ENCODE data around the gene SYCE3. TPM values are rescaled to one million over a fixed set of nuclear protein-coding genes. Genes with fewer than 3 reads are reported as not detected.
"Not testable (repeated sequence)": the region's sequence is repeated elsewhere in the genome, so short reads cannot be mapped to it uniquely, and the experiment has no call there.

SYCE3 gene
- total RNA-seq, 1 donor from 2014 or later = 0.62 TPM

GRCh38 chr22:50548921-50549790, 13.6 kb downstream of the SYCE3 start:
- intact Hi-C loops (cut with micrococcal nuclease) = loop anchor here (5.0 kb wide), 1 partner anchor 33 kb away; the partner anchor contains the start of gene CHKB
- DNase-seq (ENCODE audit: low spot score) = no peak
- Mint-ChIP-seq H3K4me3 (ENCODE audit: low read depth) (peak overlapping the region; percentile 68), H3K4me1 (ENCODE audit: low read depth) (peaks cover 25% of the 10 kb centered on the region), H3K9me3 (no peaks in the 10 kb centered on the region), H3K27ac (peak overlapping the region; percentile 46), H3K27me3 (ENCODE audit: low read depth) (no peaks in the 10 kb centered on the region), H3K36me3 (ENCODE audit: low read depth) (peaks cover 3% of the 10 kb centered on the region)

DNA sequence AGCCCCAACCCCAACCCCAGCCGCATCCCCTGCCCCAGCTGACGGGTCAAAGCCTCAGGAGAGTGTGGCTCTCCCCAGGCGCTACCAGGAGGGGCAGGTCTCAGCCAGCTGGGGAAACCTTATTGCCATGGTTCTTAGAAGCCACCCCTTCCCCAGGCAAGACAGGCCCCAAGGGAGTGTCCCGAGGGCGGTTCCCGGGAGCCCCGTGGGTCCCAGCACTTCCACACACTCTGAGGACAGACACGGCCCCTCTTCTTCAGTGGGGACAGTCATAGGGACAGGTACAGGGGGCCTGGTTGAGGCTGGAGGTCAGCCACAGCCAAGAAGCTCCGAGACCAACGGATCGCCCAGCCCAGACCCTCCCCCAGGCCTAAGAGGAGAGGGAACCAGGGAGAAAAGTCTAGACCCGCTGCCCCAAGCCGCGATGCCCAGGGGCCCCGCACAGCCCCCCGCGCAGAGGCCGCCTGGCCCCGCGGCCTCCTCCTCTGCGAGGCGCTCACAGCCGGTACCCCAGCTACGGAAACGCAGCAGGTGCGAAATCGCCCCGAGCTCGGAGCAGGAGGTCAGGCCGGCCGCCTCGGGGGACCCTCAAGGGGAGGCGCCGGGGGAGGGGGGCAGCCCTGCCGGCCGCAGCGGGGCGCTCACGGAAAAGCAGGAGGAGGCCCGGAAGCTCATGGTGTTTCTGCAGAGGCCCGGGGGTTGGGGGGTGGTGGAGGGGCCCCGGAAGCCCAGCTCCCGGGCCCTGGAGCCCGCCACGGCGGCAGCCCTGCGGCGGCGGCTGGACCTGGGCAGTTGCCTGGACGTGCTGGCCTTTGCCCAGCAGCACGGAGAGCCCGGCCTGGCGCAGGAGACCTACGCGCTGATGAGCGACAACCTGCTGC, 14.4 kb downstream of the SYCE3 start:
- intact Hi-C loops (cut with micrococcal nuclease) = loop anchor here (5.0 kb wide), 1 partner anchor 34 kb away; the partner anchor contains the start of gene CHKB
- DNase-seq (ENCODE audit: low spot score) = peak; percentile 47
- Mint-ChIP-seq H3K4me3 (ENCODE audit: low read depth) (peak overlapping the region; percentile 51), H3K27me3 (ENCODE audit: low read depth) (no peaks in the 10 kb centered on the region), H3K4me1 (ENCODE audit: low read depth) (peaks cover 25% of the 10 kb centered on the region), H3K36me3 (ENCODE audit: low read depth) (peaks cover 3% of the 10 kb centered on the region), H3K9me3 (no peaks in the 10 kb centered on the region), H3K27ac (peak overlapping the region; percentile 28)

DNA sequence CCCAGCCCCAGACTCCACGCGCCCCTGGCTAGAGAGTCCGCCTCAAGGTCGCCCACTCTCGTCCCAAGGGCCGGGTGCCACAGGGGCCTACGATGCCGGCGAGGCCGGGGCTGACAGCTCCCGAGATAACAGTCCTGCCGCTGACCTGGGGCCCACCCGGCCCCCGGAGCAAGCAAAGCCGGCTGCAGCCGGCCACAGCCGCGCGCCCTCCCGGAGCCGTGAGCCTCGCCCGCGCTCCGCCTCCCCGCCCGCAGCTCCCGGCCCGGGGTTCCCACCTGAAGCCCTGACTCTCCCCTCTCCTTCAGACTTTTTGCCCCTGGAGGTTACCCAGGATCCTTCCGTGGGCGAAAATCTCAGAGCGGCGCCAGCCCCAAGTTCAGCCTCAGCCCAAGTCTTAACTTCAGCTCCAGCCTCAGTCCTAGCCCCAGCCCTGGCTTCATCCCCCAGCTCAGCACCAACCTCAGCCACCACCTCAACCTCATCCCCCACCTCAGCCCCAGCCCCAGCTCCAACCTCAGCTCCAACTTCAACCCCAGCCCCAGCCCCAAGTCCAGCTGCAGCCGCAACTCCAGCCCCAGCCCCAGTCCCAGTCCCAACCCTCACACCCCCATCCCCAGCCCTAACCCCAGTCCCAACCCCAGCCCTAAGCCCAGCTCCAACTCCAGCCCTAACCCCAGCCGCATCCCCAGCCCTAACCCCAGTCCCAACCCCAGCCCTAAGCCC, 15.3 kb downstream of the SYCE3 start:
- intact Hi-C loops (cut with micrococcal nuclease) = loop anchor here (5.0 kb wide), 1 partner anchor 35 kb away; the partner anchor contains the start of gene CHKB
- peaks cover 3% of the 10 kb centered on the region for H3K36me3 Mint-ChIP-seq (ENCODE audit: low read depth)

GRCh38 chr22:50546326-50547262, 16.1 kb downstream of the SYCE3 start:
- intact Hi-C loops (cut with micrococcal nuclease) = loop anchor here (5.0 kb wide), 1 partner anchor 36 kb away; the partner anchor contains the start of gene CHKB
- no peaks in the 10 kb centered on the region for H3K9me3 Mint-ChIP-seq
- peaks cover 36% of the 10 kb centered on the region for H3K4me1 Mint-ChIP-seq (ENCODE audit: low read depth)
- peaks cover 3% of the 10 kb centered on the region for H3K36me3 Mint-ChIP-seq (ENCODE audit: low read depth)
- H3K4me3 Mint-ChIP-seq (ENCODE audit: low read depth) = no peak overlapping the region
- DNase-seq (ENCODE audit: low spot score) = no peak
- H3K27ac Mint-ChIP-seq = no peak overlapping the region
- no peaks in the 10 kb centered on the region for H3K27me3 Mint-ChIP-seq (ENCODE audit: low read depth)

More for the DNA sequence above, 15.3 kb downstream of the SYCE3 start:
- Mint-ChIP-seq H3K27ac (peak overlapping the region; percentile 39), H3K27me3 (ENCODE audit: low read depth) (no peaks in the 10 kb centered on the region), H3K4me3 (ENCODE audit: low read depth) (peak overlapping the region; percentile 39), H3K4me1 (ENCODE audit: low read depth) (peaks cover 28% of the 10 kb centered on the region), H3K9me3 (no peaks in the 10 kb centered on the region)
- no peak for DNase-seq (ENCODE audit: low spot score)

DNA sequence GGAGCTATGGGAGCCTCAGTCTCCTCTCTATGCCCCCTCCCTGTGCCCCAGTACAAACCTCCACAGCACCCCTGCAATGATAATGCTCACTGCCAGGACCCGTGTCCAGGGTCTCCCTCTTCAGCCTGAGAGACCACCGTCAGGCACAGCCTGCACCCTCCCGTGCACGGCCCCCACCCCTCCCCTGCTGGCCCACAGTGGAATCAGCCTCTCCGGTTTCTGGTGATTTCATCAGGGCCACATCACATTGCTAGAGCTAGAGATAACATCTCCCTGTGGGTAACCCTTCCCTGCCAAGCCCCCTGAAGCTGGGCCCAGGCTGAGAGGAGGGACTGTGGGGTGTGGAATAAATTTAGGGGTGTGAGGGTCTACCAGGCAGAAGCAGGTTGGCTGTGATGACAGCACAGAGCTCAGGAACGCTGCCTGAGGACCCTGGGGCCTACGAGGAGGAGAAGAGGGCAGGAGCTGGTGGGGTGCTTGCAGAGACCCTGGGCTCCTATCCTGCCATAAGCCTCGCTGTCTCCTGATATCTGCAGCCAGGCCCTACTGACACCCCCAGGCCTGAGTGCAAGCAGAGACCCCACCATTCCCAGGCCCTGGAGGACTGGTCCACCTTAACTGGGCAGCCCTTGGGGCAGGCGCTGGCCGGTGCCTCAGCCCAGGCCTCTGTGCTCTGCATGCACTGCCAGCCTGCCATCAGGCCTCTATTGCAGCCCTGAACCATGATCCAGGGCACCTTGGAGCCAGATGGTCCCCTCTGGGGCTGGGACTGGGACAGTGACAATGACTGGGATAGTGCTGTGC, 17.0 kb downstream of the SYCE3 start, which contains the start of gene KLHDC7B:
TSS of gene KLHDC7B (plus strand) at position 378 of the 804 bp plus-strand sequence. CDS start at position 723, 345 bp downstream.
- peaks cover 45% of the 10 kb centered on the region for H3K4me1 Mint-ChIP-seq (ENCODE audit: low read depth)
- DNase-seq (ENCODE audit: low spot score) = no peak
- no peaks in the 10 kb centered on the region for H3K27me3 Mint-ChIP-seq (ENCODE audit: low read depth)
- no peak within 1 kb of the TSS for H3K4me3 Mint-ChIP-seq (ENCODE audit: low read depth)
- H3K9me3 Mint-ChIP-seq = no peaks in the 10 kb centered on the region
- intact Hi-C loops (cut with micrococcal nuclease) = loop anchor here (2.0 to 5.0 kb wide), 3 partner anchors 15 to 37 kb away; partner anchors contain the start of genes CHKB and TYMP
- H3K27ac Mint-ChIP-seq = peak within 1 kb of the TSS; percentile 56
- peaks cover 3% of the 10 kb centered on the region for H3K36me3 Mint-ChIP-seq (ENCODE audit: low read depth)

GRCh38 chr22:50544746-50545253, 17.9 kb downstream of the SYCE3 start:
- no peaks in the 10 kb centered on the region for H3K9me3 Mint-ChIP-seq
- intact Hi-C loops (cut with micrococcal nuclease) = loop anchor here (2.0 to 5.0 kb wide), 3 partner anchors 14 to 38 kb away; partner anchors contain the start of genes CHKB and TYMP
- no peak overlapping the region for H3K4me3 Mint-ChIP-seq (ENCODE audit: low read depth)
- DNase-seq (ENCODE audit: low spot score) = peak; percentile 18
- no peaks in the 10 kb centered on the region for H3K36me3 Mint-ChIP-seq (ENCODE audit: low read depth)
- H3K27ac Mint-ChIP-seq = peak overlapping the region; percentile 22
- H3K27me3 Mint-ChIP-seq (ENCODE audit: low read depth) = no peaks in the 10 kb centered on the region
- H3K4me1 Mint-ChIP-seq (ENCODE audit: low read depth) = peaks cover 48% of the 10 kb centered on the region

DNA sequence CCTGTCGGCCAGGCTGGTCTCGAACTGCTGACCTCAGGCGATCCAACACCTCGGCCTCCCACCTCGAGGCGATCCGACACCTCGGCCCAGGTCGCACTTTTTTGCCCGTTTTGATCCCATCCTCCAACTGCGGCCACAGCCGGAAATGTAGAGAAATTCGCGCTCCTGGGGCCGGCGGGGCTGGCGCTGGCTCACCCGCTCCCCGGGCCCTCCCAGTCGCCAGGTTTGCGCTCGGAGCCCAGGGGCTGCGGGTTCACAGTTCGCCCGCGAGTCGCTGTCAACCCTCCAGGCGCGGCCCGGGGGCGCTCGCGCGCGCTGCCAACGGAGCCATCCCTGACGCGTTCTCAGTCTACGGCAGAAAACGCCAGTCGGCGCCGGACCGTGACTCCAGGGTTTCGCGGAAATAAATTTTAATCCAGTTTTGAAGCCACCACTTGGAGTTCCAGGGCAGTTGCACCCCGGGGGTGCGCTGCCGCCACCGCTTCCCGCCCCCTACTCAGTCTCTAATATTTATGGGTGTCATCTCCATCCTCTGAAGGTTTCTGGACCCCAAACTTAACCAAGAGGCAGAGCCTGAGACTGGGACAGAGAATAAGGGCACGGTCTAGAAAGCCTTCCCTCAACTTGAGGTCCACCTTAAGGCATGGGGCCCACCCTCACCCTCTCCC, 18.5 kb downstream of the SYCE3 start:
- H3K4me3 Mint-ChIP-seq (ENCODE audit: low read depth) = peak overlapping the region; percentile 21
- H3K27ac Mint-ChIP-seq = peak overlapping the region; percentile 22
- H3K27me3 Mint-ChIP-seq (ENCODE audit: low read depth) = no peaks in the 10 kb centered on the region
- peak; percentile 73 for DNase-seq (ENCODE audit: low spot score)
- intact Hi-C loops (cut with micrococcal nuclease) = loop anchor here (2.0 kb wide), 2 partner anchors 13 to 17 kb away; partner anchors contain the start of gene TYMP
- H3K4me1 Mint-ChIP-seq (ENCODE audit: low read depth) = peaks cover 53% of the 10 kb centered on the region
- H3K9me3 Mint-ChIP-seq = no peaks in the 10 kb centered on the region
- H3K36me3 Mint-ChIP-seq (ENCODE audit: low read depth) = no peaks in the 10 kb centered on the region

GRCh38 chr22:50542416-50542927, 20.2 kb downstream of the SYCE3 start:
- H3K4me3 Mint-ChIP-seq (ENCODE audit: low read depth) = no peak overlapping the region

DNA sequence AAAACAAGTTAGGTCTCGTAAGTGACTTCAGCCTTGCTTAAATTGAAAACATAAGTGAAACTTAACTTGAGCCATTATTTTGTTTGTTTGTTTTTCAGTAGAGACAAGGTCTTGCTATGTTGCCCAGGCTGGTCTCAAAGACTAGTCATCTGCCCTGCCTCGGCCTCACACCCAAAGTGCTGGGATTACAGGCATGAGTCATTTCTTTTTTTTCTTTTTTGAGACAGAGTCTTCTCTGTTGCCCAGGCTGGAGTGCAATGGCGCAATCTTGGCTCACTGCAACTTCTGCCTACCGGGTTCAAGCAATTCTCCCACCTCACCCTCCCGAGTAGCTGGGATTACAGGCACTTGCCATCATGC, 21.1 kb downstream of the SYCE3 start:
- H3K4me1 Mint-ChIP-seq (ENCODE audit: low read depth) = peaks cover 63% of the 10 kb centered on the region
- H3K4me3 Mint-ChIP-seq (ENCODE audit: low read depth); H3K9me3 Mint-ChIP-seq; H3K36me3 Mint-ChIP-seq (ENCODE audit: low read depth); intact Hi-C loops (cut with micrococcal nuclease); H3K27me3 Mint-ChIP-seq (ENCODE audit: low read depth): not testable (repeated sequence)
- peak; percentile 25 for DNase-seq (ENCODE audit: low spot score)
- peak overlapping the region; percentile 88 for H3K27ac Mint-ChIP-seq

More at GRCh38 chr22:50542416-50542927, 20.2 kb downstream of the SYCE3 start:
- no peaks in the 10 kb centered on the region for H3K36me3 Mint-ChIP-seq (ENCODE audit: low read depth)
- intact Hi-C loops (cut with micrococcal nuclease) = no loop called here
- no peaks in the 10 kb centered on the region for H3K27me3 Mint-ChIP-seq (ENCODE audit: low read depth)
- DNase-seq (ENCODE audit: low spot score) = no peak
- H3K4me1 Mint-ChIP-seq (ENCODE audit: low read depth) = peaks cover 62% of the 10 kb centered on the region
- H3K27ac Mint-ChIP-seq = peak overlapping the region; percentile 88
- no peaks in the 10 kb centered on the region for H3K9me3 Mint-ChIP-seq

DNA sequence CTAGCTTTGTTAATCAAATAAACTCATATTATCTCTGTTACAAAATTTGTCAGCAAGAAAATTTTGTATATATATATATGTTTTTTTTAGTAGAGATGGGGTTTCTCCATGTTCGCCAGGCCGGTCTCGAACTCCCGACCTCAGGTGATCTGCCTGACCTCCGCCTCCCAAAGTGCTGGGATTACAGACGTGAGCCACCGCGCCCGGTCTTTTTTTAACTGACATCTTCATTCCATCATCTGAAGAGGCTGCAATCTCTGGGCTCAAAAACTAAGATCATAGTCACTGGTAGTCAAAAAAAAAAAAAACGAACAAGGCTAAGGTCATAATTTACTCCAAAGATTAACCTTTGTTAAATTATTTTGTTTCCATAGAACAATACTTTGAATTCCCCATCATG, 22.3 kb downstream of the SYCE3 start:
- Mint-ChIP-seq H3K36me3 (ENCODE audit: low read depth) (no peaks in the 10 kb centered on the region), H3K4me3 (ENCODE audit: low read depth) (peak overlapping the region; percentile 42), H3K4me1 (ENCODE audit: low read depth) (peaks cover 56% of the 10 kb centered on the region), H3K27ac (peak overlapping the region; percentile 88), H3K9me3 (no peaks in the 10 kb centered on the region), H3K27me3 (ENCODE audit: low read depth) (no peaks in the 10 kb centered on the region)
- DNase-seq (ENCODE audit: low spot score) = no peak
- intact Hi-C loops (cut with micrococcal nuclease) = no loop called here
